ENCODE measurements around the gene SPATA33.

Gene SPATA33

GRCh38 chr16:89690392-89690901, 32.8 kb downstream of the SPATA33 start:
- Histone ChIP-seq H3K4me3 (ENCODE audit: low read length) (no peak overlapping the region), H3K4me2 (ENCODE audit: low read depth, low read length) (no peak overlapping the region), H3K9me3 (replicated peaks; ENCODE audit: insufficient read depth, low read length) (no peaks in the 10 kb centered on the region), H3K9ac (ENCODE audit: low read length) (no peak overlapping the region), H3F3A (ENCODE audit: insufficient read depth, low read length) (no peaks in the 10 kb centered on the region), H3K36me3 (replicated peaks; ENCODE audit: insufficient read depth, low read length) (no peaks in the 10 kb centered on the region), H4K20me1 (ENCODE audit: insufficient read depth, low read length) (no peaks in the 10 kb centered on the region), H3K27ac (ENCODE audit: low read length) (no peak overlapping the region), H3K27me3 (replicated peaks; ENCODE audit: insufficient read depth, low read length) (no peaks in the 10 kb centered on the region), H3K4me1 (ENCODE audit: low read length) (no peaks in the 10 kb centered on the region), H3K79me2 (ENCODE audit: low read length) (peaks cover 4% of the 10 kb centered on the region), H3K9me2 (replicated peaks; ENCODE audit: insufficient read depth, low read length) (no peaks in the 10 kb centered on the region), H2AFZ (ENCODE audit: low read length) (no peak overlapping the region)
- no peak for DNase-seq
- TF ChIP-seq EZH2 (optimal IDR thresholded peaks at IDR 0.05; ENCODE audit: low read depth, low read length), result no peak
- TF ChIP-seq EZH2phosphoT487 (IDR thresholded peaks at IDR 0.05; ENCODE audit: low read length), result no peak
- TF ChIP-seq CTCF (IDR thresholded peaks at IDR 0.05; ENCODE audit: low read length), result no peak

- H3K36me3 ChIP-seq (replicated peaks; ENCODE audit: insufficient read depth, low read length), result no peaks in the 10 kb centered on the region
- H3K4me1 ChIP-seq (ENCODE audit: low read length), result no peaks in the 10 kb centered on the region
- no peaks in the 10 kb centered on the region for H3F3A ChIP-seq (ENCODE audit: insufficient read depth, low read length)
- H3K9me3 ChIP-seq (replicated peaks; ENCODE audit: insufficient read depth, low read length), result no peaks in the 10 kb centered on the region
- H3K4me2 ChIP-seq (ENCODE audit: low read depth, low read length), result no peak overlapping the region
- no peak overlapping the region for H3K9ac ChIP-seq (ENCODE audit: low read length)
- no peaks in the 10 kb centered on the region for H4K20me1 ChIP-seq (ENCODE audit: insufficient read depth, low read length)
- H2AFZ ChIP-seq (ENCODE audit: low read length), result no peak overlapping the region
- no peak for TF ChIP-seq CTCF (IDR thresholded peaks at IDR 0.05; ENCODE audit: low read length)
- no peak for TF ChIP-seq EZH2 (optimal IDR thresholded peaks at IDR 0.05; ENCODE audit: low read depth, low read length)
- no peak for TF ChIP-seq EZH2phosphoT487 (IDR thresholded peaks at IDR 0.05; ENCODE audit: low read length)
- no peaks in the 10 kb centered on the region for H3K27me3 ChIP-seq (replicated peaks; ENCODE audit: insufficient read depth, low read length)
- H3K9me2 ChIP-seq (replicated peaks; ENCODE audit: insufficient read depth, low read length), result no peaks in the 10 kb centered on the region
- H3K27ac ChIP-seq (ENCODE audit: low read length), result no peak overlapping the region
- peaks cover 4% of the 10 kb centered on the region for H3K79me2 ChIP-seq (ENCODE audit: low read length)
- no peak overlapping the region for H3K4me3 ChIP-seq (ENCODE audit: low read length)
- no peak for DNase-seq
These were observed 33.8 kb downstream of the SPATA33 start for GRCh38 chr16:89691231-89691985.

GRCh38 chr16:89691986-89692569, 34.4 kb downstream of the SPATA33 start:
- Histone ChIP-seq H3K9me3 (replicated peaks; ENCODE audit: insufficient read depth, low read length) (no peaks in the 10 kb centered on the region), H3K79me2 (ENCODE audit: low read length) (peaks cover 4% of the 10 kb centered on the region), H3K4me2 (ENCODE audit: low read depth, low read length) (no peak overlapping the region), H3K4me3 (ENCODE audit: low read length) (no peak overlapping the region), H3K36me3 (replicated peaks; ENCODE audit: insufficient read depth, low read length) (no peaks in the 10 kb centered on the region), H2AFZ (ENCODE audit: low read length) (no peak overlapping the region), H3K27me3 (replicated peaks; ENCODE audit: insufficient read depth, low read length) (no peaks in the 10 kb centered on the region), H3K9ac (ENCODE audit: low read length) (no peak overlapping the region), H3K4me1 (ENCODE audit: low read length) (no peaks in the 10 kb centered on the region), H3F3A (ENCODE audit: insufficient read depth, low read length) (no peaks in the 10 kb centered on the region), H3K9me2 (replicated peaks; ENCODE audit: insufficient read depth, low read length) (no peaks in the 10 kb centered on the region), H3K27ac (ENCODE audit: low read length) (no peak overlapping the region), H4K20me1 (ENCODE audit: insufficient read depth, low read length) (no peaks in the 10 kb centered on the region)
- TF ChIP-seq EZH2phosphoT487 (IDR thresholded peaks at IDR 0.05; ENCODE audit: low read length), result no peak
- no peak for TF ChIP-seq CTCF (IDR thresholded peaks at IDR 0.05; ENCODE audit: low read length)
- TF ChIP-seq EZH2 (optimal IDR thresholded peaks at IDR 0.05; ENCODE audit: low read depth, low read length), result no peak
- no peak for DNase-seq

All from MM.1S (cell line).